C4-2B (cell line): ENCODE measurements around the gene CTNNA1.

Experiments used
- ZFX ChIP-seq: fragments of 450-650 bp; IDR thresholded peaks from 2 replicates; pipeline ENCODE4 v1.6.1; 2017
- TF ChIP-seq, protein P1 (sequence below): fragments of 450-650 bp; conservative IDR thresholded peaks from 2 replicates; pipeline ENCODE4 v1.5.1; 2017; ENCODE audit warnings: mild to moderate bottlenecking

DNA sequence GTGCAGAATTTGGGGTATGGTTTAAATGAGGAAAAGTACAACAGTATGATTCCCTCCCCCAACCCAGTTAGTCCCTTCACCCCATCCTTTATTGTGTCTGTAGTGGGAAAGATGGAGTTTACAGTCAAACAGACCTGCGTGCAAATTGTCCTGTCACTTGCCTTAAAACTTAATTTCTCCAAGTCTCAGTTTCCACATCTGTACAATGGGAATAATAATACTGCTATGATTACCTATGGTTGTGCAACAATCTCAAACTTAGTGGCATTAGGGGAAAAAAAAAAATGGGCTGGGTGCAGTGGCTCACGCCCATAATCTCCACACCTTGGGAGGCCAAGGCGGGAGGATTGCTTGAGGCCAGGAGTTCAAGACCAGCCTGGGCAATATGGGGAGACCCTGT, 35.8 kb upstream of the CTNNA1 start:
- TF ChIP-seq, protein P1, sequence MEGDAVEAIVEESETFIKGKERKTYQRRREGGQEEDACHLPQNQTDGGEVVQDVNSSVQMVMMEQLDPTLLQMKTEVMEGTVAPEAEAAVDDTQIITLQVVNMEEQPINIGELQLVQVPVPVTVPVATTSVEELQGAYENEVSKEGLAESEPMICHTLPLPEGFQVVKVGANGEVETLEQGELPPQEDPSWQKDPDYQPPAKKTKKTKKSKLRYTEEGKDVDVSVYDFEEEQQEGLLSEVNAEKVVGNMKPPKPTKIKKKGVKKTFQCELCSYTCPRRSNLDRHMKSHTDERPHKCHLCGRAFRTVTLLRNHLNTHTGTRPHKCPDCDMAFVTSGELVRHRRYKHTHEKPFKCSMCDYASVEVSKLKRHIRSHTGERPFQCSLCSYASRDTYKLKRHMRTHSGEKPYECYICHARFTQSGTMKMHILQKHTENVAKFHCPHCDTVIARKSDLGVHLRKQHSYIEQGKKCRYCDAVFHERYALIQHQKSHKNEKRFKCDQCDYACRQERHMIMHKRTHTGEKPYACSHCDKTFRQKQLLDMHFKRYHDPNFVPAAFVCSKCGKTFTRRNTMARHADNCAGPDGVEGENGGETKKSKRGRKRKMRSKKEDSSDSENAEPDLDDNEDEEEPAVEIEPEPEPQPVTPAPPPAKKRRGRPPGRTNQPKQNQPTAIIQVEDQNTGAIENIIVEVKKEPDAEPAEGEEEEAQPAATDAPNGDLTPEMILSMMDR: no peak
- no peak for TF ChIP-seq ZFX
